Fibroblast of villous mesenchyme (primary cell): ENCODE data around the gene MTNR1B. TPM values are rescaled to one million over a fixed set of nuclear protein-coding genes. Genes with fewer than 3 reads are reported as not detected.

Experiments
- DNase-seq: peaks from one replicate; pipeline ENCODE4 v3.0.0-alpha.2; 2010; ENCODE audit warnings: low read depth
- H3K4me3 ChIP-seq: 2 replicates; pipeline ENCODE4 v1.5.1; 2011; ENCODE audit warnings: low read depth, mild to moderate bottlenecking, low read length
- CTCF ChIP-seq: IDR thresholded peaks from 2 replicates; pipeline ENCODE4 v1.5.1; 2012; ENCODE audit warnings: low read depth, mild to moderate bottlenecking, low read length; ENCODE audit not compliant: insufficient read depth
- total RNA-seq: library from RNA; depleted of rRNA; stranded (reverse); fragments of >200 nt; gene quantifications from 2 replicates; pipeline ENCODE4 v1.2.3, GENCODE V29; 2012

Gene MTNR1B
- total RNA-seq, 1 donor = not detected

- no peak overlapping the region for H3K4me3 ChIP-seq
- no peak for TF ChIP-seq CTCF
- no peak for DNase-seq
These were observed 7.0 kb upstream of the MTNR1B start for GRCh38 chr11:92962446-92962845.

GRCh38 chr11:92964471-92964870 lies 5.0 kb upstream of the MTNR1B start:
- no peak overlapping the region for H3K4me3 ChIP-seq
- no peak for TF ChIP-seq CTCF
- no peak for DNase-seq

- TF ChIP-seq CTCF = no peak
- DNase-seq = no peak
- no peak overlapping the region for H3K4me3 ChIP-seq
These were observed 4.3 kb upstream of the MTNR1B start for GRCh38 chr11:92965196-92965595.

- TF ChIP-seq CTCF = no peak
- no peak for DNase-seq
- H3K4me3 ChIP-seq = no peak overlapping the region
These were observed 2.3 kb upstream of the MTNR1B start for GRCh38 chr11:92967178-92967577.

GRCh38 chr11:92967867-92968266 lies 1.6 kb upstream of the MTNR1B start:
- TF ChIP-seq CTCF = no peak
- H3K4me3 ChIP-seq = no peak overlapping the region
- DNase-seq = no peak

- DNase-seq = no peak
- TF ChIP-seq CTCF = no peak
- H3K4me3 ChIP-seq = no peak overlapping the region
These were observed 188 bp upstream of the MTNR1B start for GRCh38 chr11:92969293-92969633.

- H3K4me3 ChIP-seq = no peak overlapping the region
- TF ChIP-seq CTCF = no peak
- no peak for DNase-seq
These were observed 2.8 kb downstream of the MTNR1B start for GRCh38 chr11:92972248-92972647.
